ENCODE data around the gene ACOXL.
A peak's percentile ranks its signal among the peaks of the same experiment; 100 is the strongest.

Gene ACOXL

GRCh38 chr2:110955045-110955444, 222.7 kb downstream of the ACOXL start:
- Histone ChIP-seq H3K9me3 (ENCODE audit: control insufficient read depth, low read length) (no peaks in the 10 kb centered on the region), H4K8ac (ENCODE audit: low read length) (no peak overlapping the region)
- WGBS, result no CpG with 5 or more reads among the region's 2 CpGs

GRCh38 chr2:110955556-110955955, 223.2 kb downstream of the ACOXL start:
- WGBS, result 74% methylated on average over 3 of the region's 3 CpGs
- H3K27me3 ChIP-seq (ENCODE audit: control insufficient read depth in 1 of 2, insufficient read depth in 1 of 2, low read length in 2 of 2), result peaks cover 29 to 36% of the 10 kb centered on the region in 2 experiments
- H3K4me2 ChIP-seq (ENCODE audit: low read length, poor library complexity, severe bottlenecking), result no peak overlapping the region
- no peak overlapping the region for H2BK15ac ChIP-seq (ENCODE audit: low read depth, poor library complexity, severe bottlenecking)
- H4K8ac ChIP-seq (ENCODE audit: low read length), result no peak overlapping the region
- no peak overlapping the region for H2BK5ac ChIP-seq (ENCODE audit: low read depth, low read length, poor library complexity, severe bottlenecking)
- no peak overlapping the region for H3K23ac ChIP-seq (ENCODE audit: low read length in 2 of 2)
- H2AK5ac ChIP-seq (ENCODE audit: low read length, severe bottlenecking), result no peak overlapping the region
- no peaks in the 10 kb centered on the region for H3K4me1 ChIP-seq (ENCODE audit: control insufficient read depth, insufficient read depth, low read depth, low read length)
- H3K36me3 ChIP-seq (ENCODE audit: control insufficient read depth in 1 of 2, insufficient read depth in 2 of 2, low read depth in 1 of 2, low read length in 2 of 2), result no peaks in the 10 kb centered on the region
- H3K9ac ChIP-seq (ENCODE audit: low read length), result no peak overlapping the region
- DNase-seq, result no peak
- H4K91ac ChIP-seq (ENCODE audit: low read length), result no peak overlapping the region
- H2BK120ac ChIP-seq (ENCODE audit: low read depth, low read length), result no peak overlapping the region
- H2BK12ac ChIP-seq (ENCODE audit: low read length in 2 of 2), result no peak overlapping the region
- H3K4me3 ChIP-seq (ENCODE audit: insufficient read depth in 1 of 2, low read depth in 1 of 2, low read length in 2 of 2), result no peak overlapping the region
- H3K27ac ChIP-seq (ENCODE audit: low read length, poor library complexity, severe bottlenecking), result no peak overlapping the region
- no peak overlapping the region for H3K14ac ChIP-seq (ENCODE audit: low read length in 2 of 2)
- H3K79me1 ChIP-seq (replicated peaks; ENCODE audit: low read length, poor library complexity, severe bottlenecking), result no peaks in the 10 kb centered on the region
- no peak overlapping the region for H2AFZ ChIP-seq (ENCODE audit: low read depth, low read length)
- no peak overlapping the region for H3K4ac ChIP-seq (ENCODE audit: low read depth in 1 of 2, low read length in 2 of 2)
- H3K9me3 ChIP-seq (ENCODE audit: control insufficient read depth, low read length), result no peaks in the 10 kb centered on the region
- no peak overlapping the region for H3K18ac ChIP-seq (ENCODE audit: low read depth in 1 of 2, low read length in 2 of 2)

More at GRCh38 chr2:110955045-110955444, 222.7 kb downstream of the ACOXL start:
- Histone ChIP-seq H3K36me3 (ENCODE audit: control insufficient read depth in 1 of 2, insufficient read depth in 2 of 2, low read depth in 1 of 2, low read length in 2 of 2) (no peaks in the 10 kb centered on the region), H3K27ac (ENCODE audit: low read length, poor library complexity, severe bottlenecking) (no peak overlapping the region), H3K4me3 (ENCODE audit: insufficient read depth in 1 of 2, low read depth in 1 of 2, low read length in 2 of 2) (no peak overlapping the region), H3K4ac (ENCODE audit: low read depth in 1 of 2, low read length in 2 of 2) (no peak overlapping the region), H4K91ac (ENCODE audit: low read length) (no peak overlapping the region), H2BK12ac (ENCODE audit: low read length in 2 of 2) (no peak overlapping the region), H2BK120ac (ENCODE audit: low read depth, low read length) (no peak overlapping the region), H3K18ac (ENCODE audit: low read depth in 1 of 2, low read length in 2 of 2) (no peak overlapping the region), H2BK5ac (ENCODE audit: low read depth, low read length, poor library complexity, severe bottlenecking) (no peak overlapping the region), H3K4me2 (ENCODE audit: low read length, poor library complexity, severe bottlenecking) (no peak overlapping the region), H3K4me1 (ENCODE audit: control insufficient read depth, insufficient read depth, low read depth, low read length) (no peaks in the 10 kb centered on the region), H2BK15ac (ENCODE audit: low read depth, poor library complexity, severe bottlenecking) (no peak overlapping the region), H3K14ac (ENCODE audit: low read length in 2 of 2) (no peak overlapping the region), H3K23ac (ENCODE audit: low read length in 2 of 2) (no peak overlapping the region), H2AFZ (ENCODE audit: low read depth, low read length) (no peak overlapping the region), H3K79me1 (replicated peaks; ENCODE audit: low read length, poor library complexity, severe bottlenecking) (no peaks in the 10 kb centered on the region), H3K27me3 (ENCODE audit: control insufficient read depth in 1 of 2, insufficient read depth in 1 of 2, low read length in 2 of 2) (peaks cover 30 to 32% of the 10 kb centered on the region in 2 experiments), H3K9ac (ENCODE audit: low read length) (no peak overlapping the region), H2AK5ac (ENCODE audit: low read length, severe bottlenecking) (no peak overlapping the region)
- DNase-seq, result no peak

- no peak overlapping the region for H2BK5ac ChIP-seq (ENCODE audit: low read depth, low read length, poor library complexity, severe bottlenecking)
- no peaks in the 10 kb centered on the region for H3K9me3 ChIP-seq (ENCODE audit: control insufficient read depth, low read length)
- no peak overlapping the region for H3K4me2 ChIP-seq (ENCODE audit: low read length, poor library complexity, severe bottlenecking)
- H3K4me3 ChIP-seq (ENCODE audit: insufficient read depth in 1 of 2, low read depth in 1 of 2, low read length in 2 of 2), result no peak overlapping the region
- no peak overlapping the region for H2AK5ac ChIP-seq (ENCODE audit: low read length, severe bottlenecking)
- no peak overlapping the region for H3K23ac ChIP-seq (ENCODE audit: low read length in 2 of 2)
- H2AFZ ChIP-seq (ENCODE audit: low read depth, low read length), result no peak overlapping the region
- H4K8ac ChIP-seq (ENCODE audit: low read length), result no peak overlapping the region
- H3K79me1 ChIP-seq (replicated peaks; ENCODE audit: low read length, poor library complexity, severe bottlenecking), result no peaks in the 10 kb centered on the region
- H3K4ac ChIP-seq (ENCODE audit: low read depth in 1 of 2, low read length in 2 of 2), result no peak overlapping the region
- no peak overlapping the region for H3K18ac ChIP-seq (ENCODE audit: low read depth in 1 of 2, low read length in 2 of 2)
- H2BK15ac ChIP-seq (ENCODE audit: low read depth, poor library complexity, severe bottlenecking), result no peak overlapping the region
- no peaks in the 10 kb centered on the region for H3K36me3 ChIP-seq (ENCODE audit: control insufficient read depth in 1 of 2, insufficient read depth in 2 of 2, low read depth in 1 of 2, low read length in 2 of 2)
- no peak for DNase-seq
- H3K9ac ChIP-seq (ENCODE audit: low read length), result no peak overlapping the region
- H3K27me3 ChIP-seq (ENCODE audit: control insufficient read depth in 1 of 2, insufficient read depth in 1 of 2, low read length in 2 of 2), result peaks cover 32 to 48% of the 10 kb centered on the region in 2 experiments
- H3K14ac ChIP-seq (ENCODE audit: low read length in 2 of 2), result no peak overlapping the region
- 59% methylated on average over 4 of the region's 5 CpGs for WGBS
- no peak overlapping the region for H2BK12ac ChIP-seq (ENCODE audit: low read length in 2 of 2)
- H4K91ac ChIP-seq (ENCODE audit: low read length), result no peak overlapping the region
- no peak overlapping the region for H2BK120ac ChIP-seq (ENCODE audit: low read depth, low read length)
- H3K4me1 ChIP-seq (ENCODE audit: control insufficient read depth, insufficient read depth, low read depth, low read length), result no peaks in the 10 kb centered on the region
- H3K27ac ChIP-seq (ENCODE audit: low read length, poor library complexity, severe bottlenecking), result no peak overlapping the region
Measured at GRCh38 chr2:110957293-110957692, 224.9 kb downstream of the ACOXL start.

GRCh38 chr2:110958346-110959119, 226.2 kb downstream of the ACOXL start:
- Histone ChIP-seq H2BK120ac (ENCODE audit: low read depth, low read length) (no peak overlapping the region), H3K9me3 (ENCODE audit: control insufficient read depth, low read length) (no peaks in the 10 kb centered on the region), H3K4ac (ENCODE audit: low read depth in 1 of 2, low read length in 2 of 2) (no peak overlapping the region), H3K4me2 (ENCODE audit: low read length, poor library complexity, severe bottlenecking) (no peak overlapping the region), H3K4me3 (ENCODE audit: insufficient read depth in 1 of 2, low read depth in 1 of 2, low read length in 2 of 2) (no peak overlapping the region), H3K79me1 (replicated peaks; ENCODE audit: low read length, poor library complexity, severe bottlenecking) (no peaks in the 10 kb centered on the region), H3K9ac (ENCODE audit: low read length) (no peak overlapping the region), H3K18ac (ENCODE audit: low read depth in 1 of 2, low read length in 2 of 2) (no peak overlapping the region), H2BK5ac (ENCODE audit: low read depth, low read length, poor library complexity, severe bottlenecking) (no peak overlapping the region), H3K27ac (ENCODE audit: low read length, poor library complexity, severe bottlenecking) (no peak overlapping the region), H2AFZ (ENCODE audit: low read depth, low read length) (no peak overlapping the region), H3K27me3 (ENCODE audit: control insufficient read depth in 1 of 2, insufficient read depth in 1 of 2, low read length in 2 of 2) (peaks cover 39 to 52% of the 10 kb centered on the region in 2 experiments), H3K23ac (ENCODE audit: low read length in 2 of 2) (peak overlapping the region in 1 of 2 experiments; percentile 59), H2BK15ac (ENCODE audit: low read depth, poor library complexity, severe bottlenecking) (no peak overlapping the region), H4K91ac (ENCODE audit: low read length) (no peak overlapping the region), H3K36me3 (ENCODE audit: control insufficient read depth in 1 of 2, insufficient read depth in 2 of 2, low read depth in 1 of 2, low read length in 2 of 2) (no peaks in the 10 kb centered on the region), H2AK5ac (ENCODE audit: low read length, severe bottlenecking) (no peak overlapping the region), H3K4me1 (ENCODE audit: control insufficient read depth, insufficient read depth, low read depth, low read length) (no peaks in the 10 kb centered on the region), H4K8ac (ENCODE audit: low read length) (no peak overlapping the region), H3K14ac (ENCODE audit: low read length in 2 of 2) (no peak overlapping the region), H2BK12ac (ENCODE audit: low read length in 2 of 2) (no peak overlapping the region)
- no peak for DNase-seq
- WGBS, result 75% methylated on average over 6 of the region's 6 CpGs

Measured in mesenchymal stem cell (in vitro differentiated cells and primary cell).